ENCODE results near the gene TUBGCP6.

Gene TUBGCP6

GRCh38 chr22:50282361-50283155, 37.7 kb upstream of the TUBGCP6 start:
- TF ChIP-seq CSRNP3 (CRISPR knock-in tag; IDR thresholded peaks at IDR 0.05) (no peak), SNAI2 (CRISPR knock-in tag; IDR thresholded peaks at IDR 0.05) (no peak), ZC3H10 (CRISPR knock-in tag; IDR thresholded peaks at IDR 0.05) (no peak), RARB (CRISPR knock-in tag; IDR thresholded peaks at IDR 0.05) (no peak), PATZ1 (CRISPR knock-in tag; IDR thresholded peaks at IDR 0.05; ENCODE audit: borderline replicate concordance) (no peak), ZNF8 (CRISPR knock-in tag; IDR thresholded peaks at IDR 0.05) (no peak), POU6F1 (CRISPR knock-in tag; IDR thresholded peaks at IDR 0.05; ENCODE audit: borderline replicate concordance, low read depth) (no peak), PPARA (CRISPR knock-in tag; IDR thresholded peaks at IDR 0.05; ENCODE audit: borderline replicate concordance) (no peak), TCF4 (CRISPR knock-in tag; IDR thresholded peaks at IDR 0.05; ENCODE audit: borderline replicate concordance) (no peak), ESRRG (CRISPR knock-in tag; IDR thresholded peaks at IDR 0.05) (no peak)

GRCh38 chr22:50281957-50282356, 37.1 kb upstream of the TUBGCP6 start:
- TF ChIP-seq ZFP3 (CRISPR knock-in tag; IDR thresholded peaks at IDR 0.05) = no peak
- TF ChIP-seq ZNF8 (CRISPR knock-in tag; IDR thresholded peaks at IDR 0.05) = no peak
- no peak for TF ChIP-seq ZNF565 (CRISPR knock-in tag; conservative IDR thresholded peaks at IDR 0.05; ENCODE audit: low read depth)
- no peak for TF ChIP-seq ARNTL (CRISPR knock-in tag; IDR thresholded peaks at IDR 0.05; ENCODE audit: borderline replicate concordance, low read depth)
- TF ChIP-seq CREB5 (CRISPR knock-in tag; IDR thresholded peaks at IDR 0.05; ENCODE audit: low read depth) = no peak
- ATAC-seq = no peak

More at GRCh38 chr22:50282361-50283155, 37.7 kb upstream of the TUBGCP6 start:
- ATAC-seq = peak; percentile 85

GRCh38 chr22:50281384-50281760, 36.5 kb upstream of the TUBGCP6 start:
- TF ChIP-seq ZNF8 (CRISPR knock-in tag; IDR thresholded peaks at IDR 0.05) (no peak), TOX (CRISPR knock-in tag; IDR thresholded peaks at IDR 0.05; ENCODE audit: borderline replicate concordance) (no peak), PATZ1 (CRISPR knock-in tag; IDR thresholded peaks at IDR 0.05; ENCODE audit: borderline replicate concordance) (no peak), ESRRG (CRISPR knock-in tag; IDR thresholded peaks at IDR 0.05) (no peak), CSDC2 (CRISPR knock-in tag; IDR thresholded peaks at IDR 0.05) (no peak), POU6F1 (CRISPR knock-in tag; IDR thresholded peaks at IDR 0.05; ENCODE audit: borderline replicate concordance, low read depth) (no peak), RARB (CRISPR knock-in tag; IDR thresholded peaks at IDR 0.05) (no peak), BACH2 (CRISPR knock-in tag; IDR thresholded peaks at IDR 0.05; ENCODE audit: borderline replicate concordance) (no peak), CREB5 (CRISPR knock-in tag; IDR thresholded peaks at IDR 0.05; ENCODE audit: low read depth) (no peak)
- no peak for ATAC-seq

Measured in SK-N-SH treated with all-trans-retinoic acid at 6 μM for 48 hours (cell line).